Superior temporal gyrus (tissue), 1 donor: Measurements from ENCODE around the gene PRR3.

Source experiments
- DNase-seq: peaks from one replicate; pipeline ENCODE4 v3.0.0-alpha.2; 2016; ENCODE audit errors: extremely low spot score

The PRR3 gene

GRCh38 chr6:30571075-30571761, 14.1 kb downstream of the PRR3 start, which contains the start of gene ABCF1:
Gene ABCF1, plus strand, starts transcription at chr6:30571442. Its CDS starts 46 bp downstream, at chr6:30571488.
- peak; percentile 97 for DNase-seq

DNA sequence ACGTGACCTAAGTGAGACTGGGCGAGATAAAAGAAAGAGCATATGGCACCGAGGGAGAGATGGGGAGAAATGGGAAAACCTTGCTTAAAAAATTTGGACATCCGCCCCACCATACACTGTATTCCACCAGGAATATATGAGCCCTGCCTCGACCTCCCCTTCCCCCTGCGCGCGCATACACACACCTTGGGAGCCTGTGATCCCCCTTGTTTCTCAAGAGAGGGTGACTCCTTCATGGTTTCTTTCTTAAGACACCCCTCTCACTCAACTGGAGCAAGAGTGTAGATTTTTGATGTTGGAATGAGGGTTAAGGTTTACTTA, 14.6 kb downstream of the PRR3 start:
- no peak for DNase-seq

- no peak for DNase-seq
These were observed 15.1 kb downstream of the PRR3 start for GRCh38 chr6:30572148-30572547.

DNA sequence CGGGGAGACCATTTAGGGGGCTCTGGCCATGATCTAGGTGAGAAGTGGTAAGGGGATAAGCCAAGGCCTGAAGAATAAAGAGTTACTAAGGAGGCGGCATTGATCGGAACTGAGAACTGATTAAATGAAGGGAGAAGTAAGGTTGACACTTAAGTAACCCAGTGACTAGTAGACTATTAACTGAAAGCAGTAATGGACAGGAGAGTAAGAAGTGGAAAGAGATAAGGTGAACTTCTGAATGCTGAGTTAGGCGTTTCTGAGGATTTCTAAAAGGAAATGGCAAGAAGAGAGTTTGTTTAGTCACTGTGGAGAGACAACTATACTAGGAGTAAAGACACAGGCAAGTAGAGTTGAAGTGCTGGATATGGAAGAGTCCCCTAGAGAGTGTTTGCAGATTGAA, 16.0 kb downstream of the PRR3 start:
- DNase-seq, result no peak

DNA sequence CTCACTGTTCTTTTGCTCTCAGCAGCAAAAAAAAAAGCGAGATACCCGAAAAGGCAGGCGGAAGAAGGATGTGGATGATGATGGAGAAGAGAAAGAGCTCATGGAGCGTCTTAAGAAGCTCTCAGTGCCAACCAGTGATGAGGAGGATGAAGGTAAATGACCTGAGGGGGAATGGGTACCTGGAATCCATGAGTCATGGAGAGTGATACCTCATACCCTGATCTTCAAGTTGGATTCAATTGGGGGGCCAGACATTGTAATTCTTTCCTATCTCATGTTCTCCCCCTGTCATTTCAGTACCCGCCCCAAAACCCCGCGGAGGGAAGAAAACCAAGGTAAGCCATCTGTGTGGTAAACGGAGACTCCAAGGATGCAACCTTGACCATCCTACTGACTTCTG, 21.0 kb downstream of the PRR3 start:
- no peak for DNase-seq

DNA sequence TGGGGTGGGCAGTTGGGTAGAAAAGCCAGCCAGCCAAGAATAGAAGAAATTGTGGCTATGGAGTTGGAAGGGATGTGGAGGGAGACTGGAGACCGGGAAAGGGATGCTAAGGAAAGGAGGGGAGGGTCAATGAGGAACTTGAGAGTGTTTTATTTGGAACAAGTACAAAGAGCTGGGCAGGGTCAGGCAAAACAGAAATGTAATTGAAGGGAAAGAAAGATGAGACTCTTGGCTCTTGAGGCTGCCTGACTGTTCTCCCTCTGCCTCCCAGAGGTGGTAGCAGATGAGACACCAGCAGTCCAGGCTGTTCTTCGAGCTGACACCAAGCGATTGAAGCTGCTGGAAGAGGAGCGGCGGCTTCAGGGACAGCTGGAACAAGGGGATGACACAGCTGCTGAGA, 26.8 kb downstream of the PRR3 start:
- DNase-seq, result no peak

- no peak for DNase-seq
These were observed 32.8 kb downstream of the PRR3 start for GRCh38 chr6:30589754-30590358.

DNA sequence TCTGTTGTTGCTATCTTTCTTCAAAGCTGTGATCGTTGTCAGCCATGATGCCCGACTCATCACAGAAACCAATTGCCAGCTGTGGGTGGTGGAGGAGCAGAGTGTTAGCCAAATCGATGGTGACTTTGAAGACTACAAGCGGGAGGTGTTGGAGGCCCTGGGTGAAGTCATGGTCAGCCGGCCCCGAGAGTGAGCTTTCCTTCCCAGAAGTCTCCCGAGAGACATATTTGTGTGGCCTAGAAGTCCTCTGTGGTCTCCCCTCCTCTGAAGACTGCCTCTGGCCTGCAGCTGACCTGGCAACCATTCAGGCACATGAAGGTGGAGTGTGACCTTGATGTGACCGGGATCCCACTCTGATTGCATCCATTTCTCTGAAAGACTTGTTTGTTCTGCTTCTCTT, 33.4 kb downstream of the PRR3 start:
- no peak for DNase-seq

DNA sequence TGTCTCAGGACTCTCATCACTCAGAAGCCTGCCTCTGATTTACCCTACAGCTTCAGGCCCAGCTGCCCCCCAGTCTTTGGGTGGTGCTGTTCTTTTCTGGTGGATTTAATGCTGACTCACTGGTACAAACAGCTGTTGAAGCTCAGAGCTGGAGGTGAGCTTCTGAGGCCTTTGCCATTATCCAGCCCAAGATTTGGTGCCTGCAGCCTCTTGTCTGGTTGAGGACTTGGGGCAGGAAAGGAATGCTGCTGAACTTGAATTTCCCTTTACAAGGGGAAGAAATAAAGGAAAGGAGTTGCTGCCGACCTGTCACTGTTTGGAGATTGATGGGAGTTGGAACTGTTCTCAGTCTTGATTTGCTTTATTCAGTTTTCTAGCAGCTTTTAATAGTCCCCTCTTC, 33.9 kb downstream of the PRR3 start:
- no peak for DNase-seq

GRCh38 chr6:30592287-30592686, 35.2 kb downstream of the PRR3 start:
- DNase-seq, result no peak

DNA sequence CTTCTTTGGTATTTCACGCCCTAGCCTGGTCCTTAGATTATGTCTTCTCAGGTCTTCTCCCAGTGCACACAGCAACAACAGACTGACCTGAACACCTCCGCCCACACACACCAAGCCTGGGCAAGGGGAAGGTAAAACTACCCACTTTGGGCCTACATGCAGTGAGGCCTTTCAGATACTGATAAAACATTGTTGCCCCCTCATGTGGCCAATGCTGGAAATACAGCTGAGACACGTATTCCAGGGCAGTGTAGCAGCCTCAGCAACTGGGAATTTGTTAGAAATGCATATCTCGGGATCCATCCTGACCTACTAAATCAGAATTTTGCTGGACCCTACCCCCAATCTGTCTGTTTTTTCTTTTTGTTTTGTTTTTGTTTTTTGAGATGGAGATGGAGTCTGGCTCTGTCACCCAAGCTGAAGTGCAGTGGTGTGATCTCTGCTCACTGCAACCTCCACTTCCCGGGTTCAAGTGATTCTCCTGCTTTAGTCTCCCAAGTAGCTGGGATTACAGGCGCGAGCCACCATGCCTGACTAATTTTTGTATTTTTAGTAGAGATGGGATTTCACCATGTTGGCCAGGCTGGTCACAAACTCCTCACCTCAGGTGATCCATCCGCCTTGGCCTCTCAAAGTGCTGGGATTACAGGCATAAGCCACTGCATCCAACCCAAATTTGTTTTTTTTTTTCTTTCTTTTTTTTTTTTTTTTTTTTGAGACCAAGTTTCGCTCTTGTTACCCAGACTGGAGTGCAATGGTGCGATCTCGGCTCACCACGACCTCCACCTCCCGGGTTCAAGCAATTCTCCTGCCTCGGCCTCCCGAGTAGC, 40.4 kb downstream of the PRR3 start:
- peak; percentile 86 for DNase-seq

GRCh38 chr6:30598912-30599624, 42.0 kb downstream of the PRR3 start:
- no peak for DNase-seq

GRCh38 chr6:30599625-30600324, 42.7 kb downstream of the PRR3 start:
- no peak for DNase-seq

DNA sequence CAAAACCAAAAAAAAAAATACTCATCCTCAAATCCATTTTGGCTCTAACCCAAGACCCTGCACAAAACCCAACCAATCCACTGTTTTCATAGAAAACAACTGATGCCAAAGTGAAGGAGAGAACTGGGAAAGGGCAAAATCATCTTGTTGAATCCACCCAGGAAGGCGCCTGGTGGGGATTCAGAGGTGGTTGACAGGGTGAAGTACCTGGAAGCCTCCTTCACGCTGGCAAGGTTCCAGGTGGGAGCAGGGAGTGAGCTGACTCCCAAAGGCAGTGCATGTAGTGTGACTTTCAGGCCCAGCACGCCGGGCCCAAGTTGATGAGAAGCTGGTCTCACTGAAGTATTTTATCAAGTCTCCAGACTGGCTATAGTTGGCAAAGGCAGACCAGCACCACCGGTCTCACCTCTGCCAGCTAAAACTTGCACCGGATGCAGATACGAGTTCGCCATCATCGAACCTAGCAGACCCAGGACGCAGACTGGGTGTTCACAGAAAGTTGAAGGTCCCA, 43.4 kb downstream of the PRR3 start:
- no peak for DNase-seq

- no peak for DNase-seq
These were observed 44.3 kb downstream of the PRR3 start for GRCh38 chr6:30601436-30601814.

DNA sequence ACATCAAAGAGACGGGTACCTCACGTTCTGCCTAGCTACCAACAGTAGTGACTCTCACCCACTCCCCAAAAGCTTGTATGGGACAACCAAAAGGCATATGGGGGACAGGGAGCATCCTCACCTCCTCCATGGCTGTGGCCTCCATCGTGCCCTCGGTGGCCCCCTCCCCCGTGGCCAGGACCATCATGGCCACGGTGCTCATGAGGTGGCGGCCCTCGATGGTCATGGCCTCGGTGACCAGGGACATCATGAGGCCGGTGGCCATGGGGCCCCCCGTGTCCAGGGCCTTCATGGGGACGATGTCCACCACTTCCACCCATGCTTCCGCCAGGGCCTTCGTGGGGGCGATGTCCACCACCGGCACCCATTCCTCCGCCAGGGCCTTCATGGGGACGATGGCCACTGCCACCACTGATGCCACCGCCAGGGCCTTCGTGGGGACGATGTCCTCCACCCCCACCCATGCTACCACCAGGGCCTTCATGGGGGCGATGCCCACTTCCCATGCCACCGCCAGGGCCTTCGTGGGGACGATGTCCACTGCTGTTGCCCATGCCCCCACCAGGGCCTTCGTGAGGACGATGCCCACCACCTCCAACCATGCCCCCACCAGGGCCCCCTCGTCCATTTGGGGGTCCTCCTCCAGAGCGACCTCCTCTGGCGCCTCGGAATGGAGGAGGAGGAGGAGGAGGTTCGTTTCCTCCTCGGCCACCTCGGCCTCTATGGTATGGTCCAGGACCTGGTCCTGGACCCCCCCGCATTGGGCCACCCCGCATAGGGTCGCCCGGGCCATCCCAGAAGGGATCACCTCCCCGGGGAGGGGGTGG, 44.9 kb downstream of the PRR3 start:
- DNase-seq, result no peak

GRCh38 chr6:30603961-30604360, 46.9 kb downstream of the PRR3 start:
- no peak for DNase-seq

- no peak for DNase-seq
These were observed 53.0 kb downstream of the PRR3 start for GRCh38 chr6:30610065-30610464.

- no peak for DNase-seq
These were observed 54.2 kb downstream of the PRR3 start for GRCh38 chr6:30611150-30611855.

- no peak for DNase-seq
These were observed 54.7 kb downstream of the PRR3 start for GRCh38 chr6:30611856-30612194.
